Measurements from ENCODE around the gene TCOF1. TPM values are rescaled to one million over a fixed set of nuclear protein-coding genes. Genes with fewer than 3 reads are reported as not detected.

TCOF1 gene
- total and polyA plus RNA-seq, 2 of the 8 experiments (the other 6 are each of a cell fraction or from before 2014, with no cell fraction given): 35.9 to 170 TPM

DNA sequence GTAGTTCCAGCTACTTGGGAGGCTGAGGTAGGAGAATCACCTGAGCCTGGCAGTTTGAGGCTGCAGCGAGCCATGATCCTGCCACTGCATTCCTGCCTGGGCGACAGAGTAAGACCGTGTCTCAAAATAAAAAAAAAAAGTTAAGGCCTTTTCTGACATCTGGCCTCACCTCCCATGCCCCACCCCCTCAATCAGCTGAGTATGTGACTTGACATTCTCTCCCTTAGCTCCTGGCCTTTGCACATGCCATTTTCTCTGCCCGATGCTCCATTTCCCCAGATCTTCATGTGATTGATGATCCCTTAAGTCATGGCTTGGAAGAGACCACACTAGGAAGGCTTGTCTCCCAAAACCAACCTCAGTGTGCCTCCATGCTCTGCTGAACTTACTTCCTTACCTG lies 17.7 kb upstream of the TCOF1 start:
- H2AK5ac ChIP-seq (ENCODE audit: low read depth, low read length): no peak overlapping the region
- DNase-seq (ENCODE audit: low read depth in 1 of 2, low spot score in 2 of 2) (no peak), FAIRE-seq (no peak)
- no peak overlapping the region for H3K4ac ChIP-seq (replicated peaks; ENCODE audit: insufficient read length, low read depth, low read length)
- H2BK12ac ChIP-seq (ENCODE audit: low read depth, low read length): no peak overlapping the region
- no peak overlapping the region for H3K9ac ChIP-seq (replicated peaks in 1 of 4; ENCODE audit: extremely low read depth in 1 of 4, low read depth in 3 of 4, low read length in 3 of 4)
- H3K4me1 ChIP-seq (replicated peaks in 1 of 4; ENCODE audit: control insufficient read depth in 3 of 4, insufficient read depth in 4 of 4, low read length in 3 of 4): peaks cover 0 to 1% (median 0%) of the 10 kb centered on the region in 4 experiments; a peak in 1 of 7 replicates
- no peak overlapping the region for H3K14ac ChIP-seq (ENCODE audit: insufficient read length)
- H3K79me1 ChIP-seq (ENCODE audit: low read depth, low read length): no peaks in the 10 kb centered on the region
- CTCF ChIA-PET (ENCODE audit: partially characterized antibody): interaction anchor here (0.6 to 15.6 kb wide), 7 partner anchors 11 to 230 kb away, joined by 3 to 126 read pairs (median 4); no protein-coding TSS in a partner anchor
- H2BK20ac ChIP-seq (ENCODE audit: low read length): no peak overlapping the region
- peaks cover 1% of the 10 kb centered on the region; the same call in 1 of the 2 replicates for H3K23me2 ChIP-seq (ENCODE audit: low read depth, low read length)
- H4K5ac ChIP-seq (ENCODE audit: insufficient read length, low read depth, low read length): no peak overlapping the region
- no peak overlapping the region for H3K27ac ChIP-seq (ENCODE audit: low read depth, low read length)
- no peaks in the 10 kb centered on the region for H3K9me3 ChIP-seq (ENCODE audit: insufficient read depth in 2 of 2, low read depth in 1 of 2, low read length in 1 of 2)
- TF ChIP-seq CHD2 (IDR thresholded peaks at IDR 0.05; ENCODE audit: low read length) (no peak), MAFK (IDR thresholded peaks at IDR 0.05; ENCODE audit: low read depth, low read length) (no peak), RFX5 (IDR thresholded peaks at IDR 0.05; ENCODE audit: borderline replicate concordance, low read depth, low read length) (no peak), JUN (IDR thresholded peaks at IDR 0.05; ENCODE audit: low read depth, low read length) (no peak), POLR2A (IDR thresholded peaks at IDR 0.05; ENCODE audit: control extremely low read depth in 1 of 2, low read depth in 2 of 2, low read length in 2 of 2) (no peak), TAF1 (IDR thresholded peaks at IDR 0.05; ENCODE audit: low read depth, low read length) (no peak), KDM4A (IDR thresholded peaks at IDR 0.05; ENCODE audit: low read depth, low read length, severe bottlenecking) (no peak), SP2 (IDR thresholded peaks at IDR 0.05; ENCODE audit: low read length) (no peak)
- TF ChIP-seq, protein P1, sequence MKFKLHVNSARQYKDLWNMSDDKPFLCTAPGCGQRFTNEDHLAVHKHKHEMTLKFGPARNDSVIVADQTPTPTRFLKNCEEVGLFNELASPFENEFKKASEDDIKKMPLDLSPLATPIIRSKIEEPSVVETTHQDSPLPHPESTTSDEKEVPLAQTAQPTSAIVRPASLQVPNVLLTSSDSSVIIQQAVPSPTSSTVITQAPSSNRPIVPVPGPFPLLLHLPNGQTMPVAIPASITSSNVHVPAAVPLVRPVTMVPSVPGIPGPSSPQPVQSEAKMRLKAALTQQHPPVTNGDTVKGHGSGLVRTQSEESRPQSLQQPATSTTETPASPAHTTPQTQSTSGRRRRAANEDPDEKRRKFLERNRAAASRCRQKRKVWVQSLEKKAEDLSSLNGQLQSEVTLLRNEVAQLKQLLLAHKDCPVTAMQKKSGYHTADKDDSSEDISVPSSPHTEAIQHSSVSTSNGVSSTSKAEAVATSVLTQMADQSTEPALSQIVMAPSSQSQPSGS (IDR thresholded peaks at IDR 0.05; ENCODE audit: low read length): no peak
- H2BK15ac ChIP-seq (ENCODE audit: low read length): no peak overlapping the region
- H3K27me3 ChIP-seq (replicated peaks in 1 of 4; ENCODE audit: control insufficient read depth in 3 of 4, extremely low read depth in 1 of 4, insufficient read depth in 3 of 4, low read length in 3 of 4): no peaks in the 10 kb centered on the region
- no peaks in the 10 kb centered on the region for H3K36me3 ChIP-seq (ENCODE audit: control insufficient read depth in 2 of 4, insufficient read depth in 4 of 4, low read length in 3 of 4)
- no peak overlapping the region for H2BK120ac ChIP-seq (replicated peaks; ENCODE audit: low read depth, low read length)
- no peak overlapping the region for H3K4me3 ChIP-seq (ENCODE audit: extremely low read depth in 1 of 4, insufficient read depth in 2 of 4, low read depth in 3 of 4, low read length in 4 of 4)
- no peak overlapping the region for H4K91ac ChIP-seq (replicated peaks; ENCODE audit: insufficient read length, low read length)
- H2BK5ac ChIP-seq (ENCODE audit: low read depth, low read length): no peak overlapping the region
- 92% methylated on average over 4 of the region's 4 CpGs; no CpG with 5 or more reads in 1 of the 2 experiments for WGBS, 2 experiments (ENCODE audit: extremely low coverage in 1 of 2, insufficient coverage in 1 of 2, insufficient read length in 1 of 2, insufficient replicate concordance in 2 of 2, low coverage in 1 of 2, low lambda C conversion rate in 2 of 2, missing lambda C conversion rate in 1 of 2)
- no peaks in the 10 kb centered on the region for H4K20me1 ChIP-seq (replicated peaks in 1 of 2; ENCODE audit: control insufficient read depth in 1 of 2, insufficient read depth in 2 of 2, low read length in 2 of 2)
- H3K56ac ChIP-seq (replicated peaks; ENCODE audit: insufficient read length, low read depth, low read length): no peak overlapping the region
- no peak overlapping the region for H2AFZ ChIP-seq (ENCODE audit: low read length)
- H3K4me2 ChIP-seq (ENCODE audit: insufficient read depth in 1 of 2, low read depth in 2 of 2, low read length in 2 of 2): no peak overlapping the region
- H3K79me2 ChIP-seq (ENCODE audit: control insufficient read depth in 1 of 2, insufficient read depth in 2 of 2, low read length in 2 of 2): no peaks in the 10 kb centered on the region
- no peak overlapping the region for H3K23ac ChIP-seq (ENCODE audit: insufficient read length)
- no peak overlapping the region for H4K8ac ChIP-seq (ENCODE audit: extremely low read depth, insufficient read depth, low read length)
- POLR2A ChIA-PET (ENCODE audit: partially characterized antibody): no interaction called here
- no peak overlapping the region for H3K18ac ChIP-seq (ENCODE audit: extremely low read depth, low read length)
